Measurements from ENCODE around the gene EFNA5.

- TF ChIP-seq, protein P1, sequence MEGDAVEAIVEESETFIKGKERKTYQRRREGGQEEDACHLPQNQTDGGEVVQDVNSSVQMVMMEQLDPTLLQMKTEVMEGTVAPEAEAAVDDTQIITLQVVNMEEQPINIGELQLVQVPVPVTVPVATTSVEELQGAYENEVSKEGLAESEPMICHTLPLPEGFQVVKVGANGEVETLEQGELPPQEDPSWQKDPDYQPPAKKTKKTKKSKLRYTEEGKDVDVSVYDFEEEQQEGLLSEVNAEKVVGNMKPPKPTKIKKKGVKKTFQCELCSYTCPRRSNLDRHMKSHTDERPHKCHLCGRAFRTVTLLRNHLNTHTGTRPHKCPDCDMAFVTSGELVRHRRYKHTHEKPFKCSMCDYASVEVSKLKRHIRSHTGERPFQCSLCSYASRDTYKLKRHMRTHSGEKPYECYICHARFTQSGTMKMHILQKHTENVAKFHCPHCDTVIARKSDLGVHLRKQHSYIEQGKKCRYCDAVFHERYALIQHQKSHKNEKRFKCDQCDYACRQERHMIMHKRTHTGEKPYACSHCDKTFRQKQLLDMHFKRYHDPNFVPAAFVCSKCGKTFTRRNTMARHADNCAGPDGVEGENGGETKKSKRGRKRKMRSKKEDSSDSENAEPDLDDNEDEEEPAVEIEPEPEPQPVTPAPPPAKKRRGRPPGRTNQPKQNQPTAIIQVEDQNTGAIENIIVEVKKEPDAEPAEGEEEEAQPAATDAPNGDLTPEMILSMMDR (IDR thresholded peaks at IDR 0.05; ENCODE audit: borderline replicate concordance, extremely low read depth, low read length, poor library complexity, severe bottlenecking): no peak
- no peak for TF ChIP-seq EZH2 (IDR thresholded peaks at IDR 0.05; ENCODE audit: borderline replicate concordance, low read depth, low read length, severe bottlenecking)
Observed at GRCh38 chr5:107717816-107718215, 47.1 kb upstream of the EFNA5 start.

Measured in DND-41 (cell line).